COLO829 (cell line): Measurements from ENCODE around the gene PATL2.
"Not testable (repeated sequence)": the region's sequence is repeated elsewhere in the genome, so short reads cannot be mapped to it uniquely, and the experiment has no call there.

ENCODE experiments used
- DNase-seq: peaks from one replicate; pipeline ENCODE4 v3.0.0; 2012; ENCODE audit warnings: low spot score

Gene PATL2

DNA sequence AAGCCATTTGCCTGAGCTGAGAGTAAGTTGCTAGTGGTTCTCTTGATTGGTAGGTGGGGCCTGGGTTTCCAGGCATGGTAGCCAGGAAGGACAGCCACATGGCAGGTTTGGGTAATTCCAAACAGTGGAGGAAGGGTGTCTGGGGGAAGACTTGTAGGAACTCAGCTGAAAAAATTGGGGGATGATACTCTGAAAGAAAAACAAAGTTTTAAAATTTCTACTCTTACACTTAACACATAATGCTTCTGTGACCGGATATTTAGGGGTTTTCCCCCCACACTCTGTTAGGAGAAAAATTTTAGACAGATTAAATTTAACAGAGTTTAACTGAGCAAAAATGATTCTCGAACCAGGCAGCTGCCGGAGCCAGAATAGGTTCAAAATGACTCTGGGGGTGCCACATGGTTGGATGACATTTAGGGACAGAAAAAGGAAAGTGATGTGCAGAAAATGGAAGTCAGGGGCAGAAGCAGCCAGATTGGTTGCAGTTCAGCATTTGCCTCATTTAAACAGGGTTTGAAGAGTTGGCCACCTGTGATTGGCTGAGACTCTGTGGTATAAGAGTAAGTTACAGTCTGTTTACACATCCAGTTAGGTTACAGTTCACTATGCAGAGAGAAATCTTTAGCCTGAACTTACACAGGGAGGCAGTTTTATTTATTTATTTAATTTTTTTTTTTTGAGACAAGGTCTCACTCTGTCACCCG lies 8.3 kb upstream of the PATL2 start:
- DNase-seq: no peak

DNA sequence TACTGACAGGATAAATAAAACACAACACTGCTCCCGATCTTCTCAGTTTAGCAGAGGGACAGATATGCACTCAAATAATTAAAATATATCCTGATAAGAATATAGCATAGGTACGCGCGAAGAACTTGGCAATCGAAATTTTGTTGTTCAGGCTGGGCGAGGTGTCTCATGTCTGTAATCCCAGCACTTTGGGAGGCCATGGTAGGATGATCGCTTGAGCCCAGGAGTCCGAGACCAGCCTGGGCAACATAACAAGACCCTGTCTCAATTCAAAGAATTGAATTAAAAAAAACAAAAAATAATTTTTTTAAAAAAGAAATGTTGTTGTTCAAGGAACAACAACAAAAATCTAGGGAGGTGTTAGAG lies 7.8 kb upstream of the PATL2 start:
- DNase-seq: no peak

DNA sequence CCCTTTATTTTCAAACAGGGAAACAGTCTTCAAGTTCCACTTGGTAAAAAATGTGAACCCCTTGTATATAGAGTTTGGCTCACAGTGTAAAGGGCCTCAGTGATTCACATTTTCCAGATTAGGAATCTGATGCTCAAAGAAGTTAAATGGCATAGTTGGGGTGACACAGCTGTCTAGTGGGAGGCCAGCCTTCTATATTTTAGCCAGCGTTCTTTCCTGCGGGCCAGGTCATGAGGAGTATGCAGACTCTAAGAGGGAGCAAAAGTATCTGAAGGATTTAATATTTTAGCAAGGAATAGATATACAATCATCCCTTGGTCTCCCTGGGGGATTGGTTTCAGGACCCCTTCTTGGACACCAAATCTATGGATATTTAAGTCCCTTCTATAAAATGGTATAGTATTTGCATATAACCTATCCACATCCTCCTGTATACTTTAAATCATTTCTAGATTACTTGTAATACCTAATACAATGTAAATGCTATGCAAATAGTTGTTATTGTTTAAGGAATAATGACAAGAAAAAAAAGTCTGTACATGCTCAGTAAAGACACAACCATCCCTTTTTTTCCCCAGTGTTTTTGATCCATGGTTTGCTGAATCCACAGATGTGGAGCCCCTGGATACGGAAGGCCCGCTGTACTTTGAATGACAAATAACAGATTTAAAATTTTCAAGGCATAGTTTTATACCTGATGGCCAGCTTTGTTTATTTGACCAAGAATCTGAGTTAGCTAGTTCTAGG lies 7.2 kb upstream of the PATL2 start:
- DNase-seq: no peak

DNA sequence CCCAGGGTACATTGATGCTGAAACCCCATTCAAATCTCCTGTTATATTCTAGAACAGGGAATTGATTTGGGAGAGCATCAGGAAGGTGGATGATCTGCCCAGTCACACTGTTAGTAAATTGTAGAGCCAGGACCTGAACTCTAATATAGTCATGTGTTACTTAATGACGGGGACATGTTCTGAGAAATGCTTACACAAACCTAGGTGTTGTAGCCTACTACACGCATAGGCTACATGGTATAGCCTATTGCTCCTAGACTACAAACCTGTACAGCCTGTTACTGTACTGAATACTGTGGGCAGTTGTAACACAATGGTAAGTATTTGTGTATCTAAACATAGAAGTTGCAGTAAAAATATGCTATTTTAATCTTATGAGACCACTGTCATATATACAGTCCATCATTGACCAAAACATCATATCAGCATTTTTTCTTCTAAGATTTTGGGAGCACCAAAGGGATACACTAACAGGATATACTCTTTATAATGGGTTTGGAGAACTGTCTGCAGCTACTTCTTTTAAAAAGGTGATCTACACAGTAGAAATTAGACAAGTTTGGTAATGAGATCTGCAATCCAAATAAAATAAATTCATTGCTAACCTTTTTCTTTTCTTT lies 6.0 kb upstream of the PATL2 start:
- no peak for DNase-seq

DNA sequence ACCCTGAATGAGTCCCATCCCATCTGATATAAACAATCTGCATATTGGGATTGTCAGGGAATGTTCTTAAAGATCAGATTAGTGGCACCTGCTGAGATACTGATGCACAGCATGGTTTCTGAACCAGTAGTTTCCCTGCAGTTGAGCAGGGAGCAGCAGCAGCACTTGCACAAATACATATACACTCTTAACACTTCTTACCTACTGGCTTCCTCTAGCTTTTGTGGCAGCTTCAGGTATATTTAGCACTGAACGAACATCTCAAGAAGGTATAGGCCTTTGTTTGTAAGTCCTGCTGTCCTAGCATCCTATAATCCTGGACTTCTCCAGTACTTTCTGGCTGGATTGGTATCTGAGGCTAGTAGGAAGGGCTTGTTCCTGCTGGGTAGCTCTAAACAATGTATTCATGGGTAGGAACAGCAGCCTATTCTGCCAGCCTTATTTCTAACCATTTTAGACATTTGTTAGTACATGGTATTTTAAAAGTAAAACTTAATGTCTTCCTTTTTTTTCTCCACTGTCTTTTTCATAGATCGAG lies 4.7 kb upstream of the PATL2 start:
- DNase-seq: no peak

DNA sequence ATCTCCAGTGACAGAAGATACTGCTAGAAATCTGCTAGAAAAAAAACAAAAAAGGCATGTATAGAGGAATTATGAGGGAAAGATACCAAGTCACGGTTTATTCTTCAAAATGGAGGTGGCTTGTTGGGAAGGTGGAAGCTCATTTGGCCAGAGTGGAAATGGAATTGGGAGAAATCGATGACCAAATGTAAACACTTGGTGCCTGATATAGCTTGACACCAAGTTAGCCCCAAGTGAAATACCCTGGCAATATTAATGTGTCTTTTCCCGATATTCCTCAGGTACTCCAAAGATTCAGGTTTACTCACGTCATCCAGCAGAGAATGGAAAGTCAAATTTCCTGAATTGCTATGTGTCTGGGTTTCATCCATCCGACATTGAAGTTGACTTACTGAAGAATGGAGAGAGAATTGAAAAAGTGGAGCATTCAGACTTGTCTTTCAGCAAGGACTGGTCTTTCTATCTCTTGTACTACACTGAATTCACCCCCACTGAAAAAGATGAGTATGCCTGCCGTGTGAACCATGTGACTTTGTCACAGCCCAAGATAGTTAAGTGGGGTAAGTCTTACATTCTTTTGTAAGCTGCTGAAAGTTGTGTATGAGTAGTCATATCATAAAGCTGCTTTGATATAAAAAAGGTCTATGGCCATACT lies 4.1 kb upstream of the PATL2 start:
- DNase-seq: no peak

DNA sequence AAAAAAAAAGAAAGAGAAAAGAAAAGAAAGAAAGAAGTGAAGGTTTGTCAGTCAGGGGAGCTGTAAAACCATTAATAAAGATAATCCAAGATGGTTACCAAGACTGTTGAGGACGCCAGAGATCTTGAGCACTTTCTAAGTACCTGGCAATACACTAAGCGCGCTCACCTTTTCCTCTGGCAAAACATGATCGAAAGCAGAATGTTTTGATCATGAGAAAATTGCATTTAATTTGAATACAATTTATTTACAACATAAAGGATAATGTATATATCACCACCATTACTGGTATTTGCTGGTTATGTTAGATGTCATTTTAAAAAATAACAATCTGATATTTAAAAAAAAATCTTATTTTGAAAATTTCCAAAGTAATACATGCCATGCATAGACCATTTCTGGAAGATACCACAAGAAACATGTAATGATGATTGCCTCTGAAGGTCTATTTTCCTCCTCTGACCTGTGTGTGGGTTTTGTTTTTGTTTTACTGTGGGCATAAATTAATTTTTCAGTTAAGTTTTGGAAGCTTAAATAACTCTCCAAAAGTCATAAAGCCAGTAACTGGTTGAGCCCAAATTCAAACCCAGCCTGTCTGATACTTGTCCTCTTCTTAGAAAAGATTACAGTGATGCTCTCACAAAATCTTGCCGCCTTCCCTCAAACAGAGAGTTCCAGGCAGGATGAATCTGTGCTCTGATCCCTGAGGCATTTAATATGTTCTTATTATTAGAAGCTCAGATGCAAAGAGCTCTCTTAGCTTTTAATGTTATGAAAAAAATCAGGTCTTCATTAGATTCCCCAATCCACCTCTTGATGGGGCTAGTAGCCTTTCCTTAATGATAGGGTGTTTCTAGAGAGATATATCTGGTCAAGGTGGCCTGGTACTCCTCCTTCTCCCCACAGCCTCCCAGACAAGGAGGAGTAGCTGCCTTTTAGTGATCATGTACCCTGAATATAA lies 2.2 kb upstream of the PATL2 start:
- peak; percentile 28 for DNase-seq

DNA sequence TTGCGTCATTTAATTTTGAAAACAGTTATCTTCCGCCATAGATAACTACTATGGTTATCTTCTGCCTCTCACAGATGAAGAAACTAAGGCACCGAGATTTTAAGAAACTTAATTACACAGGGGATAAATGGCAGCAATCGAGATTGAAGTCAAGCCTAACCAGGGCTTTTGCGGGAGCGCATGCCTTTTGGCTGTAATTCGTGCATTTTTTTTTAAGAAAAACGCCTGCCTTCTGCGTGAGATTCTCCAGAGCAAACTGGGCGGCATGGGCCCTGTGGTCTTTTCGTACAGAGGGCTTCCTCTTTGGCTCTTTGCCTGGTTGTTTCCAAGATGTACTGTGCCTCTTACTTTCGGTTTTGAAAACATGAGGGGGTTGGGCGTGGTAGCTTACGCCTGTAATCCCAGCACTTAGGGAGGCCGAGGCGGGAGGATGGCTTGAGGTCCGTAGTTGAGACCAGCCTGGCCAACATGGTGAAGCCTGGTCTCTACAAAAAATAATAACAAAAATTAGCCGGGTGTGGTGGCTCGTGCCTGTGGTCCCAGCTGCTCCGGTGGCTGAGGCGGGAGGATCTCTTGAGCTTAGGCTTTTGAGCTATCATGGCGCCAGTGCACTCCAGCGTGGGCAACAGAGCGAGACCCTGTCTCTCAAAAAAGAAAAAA lies 1.4 kb upstream of the PATL2 start:
- no peak for DNase-seq

DNA sequence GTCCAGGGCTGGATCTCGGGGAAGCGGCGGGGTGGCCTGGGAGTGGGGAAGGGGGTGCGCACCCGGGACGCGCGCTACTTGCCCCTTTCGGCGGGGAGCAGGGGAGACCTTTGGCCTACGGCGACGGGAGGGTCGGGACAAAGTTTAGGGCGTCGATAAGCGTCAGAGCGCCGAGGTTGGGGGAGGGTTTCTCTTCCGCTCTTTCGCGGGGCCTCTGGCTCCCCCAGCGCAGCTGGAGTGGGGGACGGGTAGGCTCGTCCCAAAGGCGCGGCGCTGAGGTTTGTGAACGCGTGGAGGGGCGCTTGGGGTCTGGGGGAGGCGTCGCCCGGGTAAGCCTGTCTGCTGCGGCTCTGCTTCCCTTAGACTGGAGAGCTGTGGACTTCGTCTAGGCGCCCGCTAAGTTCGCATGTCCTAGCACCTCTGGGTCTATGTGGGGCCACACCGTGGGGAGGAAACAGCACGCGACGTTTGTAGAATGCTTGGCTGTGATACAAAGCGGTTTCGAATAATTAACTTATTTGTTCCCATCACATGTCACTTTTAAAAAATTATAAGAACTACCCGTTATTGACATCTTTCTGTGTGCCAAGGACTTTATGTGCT lies 721 bp upstream of the PATL2 start:
- DNase-seq: no peak

DNA sequence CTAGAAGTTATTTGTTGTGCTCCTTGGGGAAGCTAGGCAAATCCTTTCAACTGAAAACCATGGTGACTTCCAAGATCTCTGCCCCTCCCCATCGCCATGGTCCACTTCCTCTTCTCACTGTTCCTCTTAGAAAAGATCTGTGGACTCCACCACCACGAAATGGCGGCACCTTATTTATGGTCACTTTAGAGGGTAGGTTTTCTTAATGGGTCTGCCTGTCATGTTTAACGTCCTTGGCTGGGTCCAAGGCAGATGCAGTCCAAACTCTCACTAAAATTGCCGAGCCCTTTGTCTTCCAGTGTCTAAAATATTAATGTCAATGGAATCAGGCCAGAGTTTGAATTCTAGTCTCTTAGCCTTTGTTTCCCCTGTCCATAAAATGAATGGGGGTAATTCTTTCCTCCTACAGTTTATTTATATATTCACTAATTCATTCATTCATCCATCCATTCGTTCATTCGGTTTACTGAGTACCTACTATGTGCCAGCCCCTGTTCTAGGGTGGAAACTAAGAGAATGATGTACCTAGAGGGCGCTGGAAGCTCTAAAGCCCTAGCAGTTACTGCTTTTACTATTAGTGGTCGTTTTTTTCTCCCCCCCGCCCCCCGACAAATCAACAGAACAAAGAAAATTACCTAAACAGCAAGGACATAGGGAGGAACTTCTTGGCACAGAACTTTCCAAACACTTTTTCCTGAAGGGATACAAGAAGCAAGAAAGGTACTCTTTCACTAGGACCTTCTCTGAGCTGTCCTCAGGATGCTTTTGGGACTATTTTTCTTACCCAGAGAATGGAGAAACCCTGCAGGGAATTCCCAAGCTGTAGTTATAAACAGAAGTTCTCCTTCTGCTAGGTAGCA lies 657 bp downstream of the PATL2 start:
- DNase-seq: no peak

DNA sequence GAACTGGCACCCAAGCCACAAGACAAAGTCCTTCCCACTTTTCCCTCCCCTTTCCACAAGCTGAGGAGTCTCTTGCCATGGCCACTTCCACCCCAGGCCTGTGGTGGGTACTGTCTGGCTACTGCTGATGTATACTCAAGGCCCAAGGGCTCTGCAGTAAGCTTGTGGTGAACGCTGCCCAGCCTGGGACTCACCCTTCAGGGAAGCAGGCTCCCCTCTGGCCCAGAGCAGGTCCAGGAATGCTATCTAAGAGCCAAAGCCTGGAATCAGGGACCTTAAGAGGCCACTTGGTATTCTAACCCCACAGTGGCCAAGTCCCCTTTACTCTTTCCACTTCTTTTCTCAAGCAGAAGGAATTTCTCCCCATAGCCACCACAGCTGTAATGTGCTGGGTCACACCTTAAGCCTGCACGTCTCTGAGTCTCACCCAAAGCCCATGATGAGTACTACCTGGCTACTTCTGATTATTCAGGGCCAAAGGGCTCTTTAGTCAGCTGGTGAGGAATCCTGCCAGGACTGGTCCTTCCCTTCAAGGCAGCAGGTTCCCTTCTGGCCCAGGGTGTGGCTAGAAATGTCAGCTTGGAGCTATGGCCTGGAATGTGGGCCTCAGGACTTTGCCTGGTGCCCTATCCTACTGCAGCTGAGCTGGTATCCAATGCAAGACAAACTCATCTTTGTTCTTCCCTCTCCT lies 4.0 kb downstream of the PATL2 start:
- DNase-seq: no peak

DNA sequence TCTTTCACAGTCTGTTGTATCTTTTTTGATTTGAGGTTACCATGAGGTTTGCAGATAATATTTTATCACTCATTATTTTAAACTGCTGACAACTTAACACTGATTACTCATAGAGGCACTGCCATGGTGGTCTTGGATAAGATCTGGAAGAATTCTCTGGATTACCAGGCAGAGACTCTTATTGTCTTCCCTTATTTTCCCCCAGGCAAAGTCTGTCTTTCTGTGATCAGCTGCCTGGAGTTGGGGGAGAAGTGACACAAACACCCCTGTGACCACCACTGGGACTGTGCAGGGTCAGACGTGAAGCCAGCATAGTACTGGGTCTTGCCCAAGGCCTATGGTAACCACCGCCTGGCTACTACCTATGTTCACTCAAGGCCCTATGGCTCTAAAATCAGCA lies 4.7 kb downstream of the PATL2 start:
- DNase-seq: no peak

DNA sequence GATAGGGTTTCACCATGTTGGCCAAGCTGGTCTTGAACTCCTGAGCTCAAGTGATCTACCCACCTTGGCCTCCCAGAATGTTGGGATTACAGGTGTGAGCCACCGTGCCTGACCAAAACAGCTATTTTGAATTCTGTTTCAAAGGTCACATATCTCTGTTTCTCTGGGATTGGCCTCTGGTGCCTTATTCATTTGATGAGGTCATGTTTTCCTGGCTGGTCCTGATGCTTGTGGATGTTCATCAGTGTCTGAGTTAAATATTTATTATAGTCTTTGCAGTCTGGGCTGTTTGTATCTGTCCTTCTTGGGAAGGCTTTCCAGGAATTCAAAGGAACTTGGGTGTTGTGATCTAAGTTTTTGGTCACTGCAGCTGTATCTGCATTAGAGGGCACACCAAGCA lies 5.1 kb downstream of the PATL2 start:
- no peak for DNase-seq

DNA sequence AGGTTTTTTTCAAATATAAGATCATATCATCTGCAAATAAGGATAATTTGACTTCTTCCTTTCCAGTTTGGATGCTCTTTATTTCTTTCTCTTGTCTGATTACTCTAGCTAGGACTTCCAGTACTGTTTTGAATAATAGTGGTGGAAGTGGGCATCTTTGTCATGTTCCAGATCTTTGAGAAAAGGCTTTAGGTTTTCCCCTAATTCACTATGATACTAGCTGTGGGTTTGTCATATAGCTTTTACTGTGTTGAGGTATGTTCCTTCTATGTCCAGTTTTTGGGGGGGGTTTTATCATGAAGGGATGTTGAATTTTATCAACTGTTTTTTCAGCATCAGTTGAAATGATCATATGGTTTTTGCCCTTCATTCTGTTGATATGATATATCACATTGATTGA lies 10.4 kb downstream of the PATL2 start:
- not testable (repeated sequence) for DNase-seq

DNA sequence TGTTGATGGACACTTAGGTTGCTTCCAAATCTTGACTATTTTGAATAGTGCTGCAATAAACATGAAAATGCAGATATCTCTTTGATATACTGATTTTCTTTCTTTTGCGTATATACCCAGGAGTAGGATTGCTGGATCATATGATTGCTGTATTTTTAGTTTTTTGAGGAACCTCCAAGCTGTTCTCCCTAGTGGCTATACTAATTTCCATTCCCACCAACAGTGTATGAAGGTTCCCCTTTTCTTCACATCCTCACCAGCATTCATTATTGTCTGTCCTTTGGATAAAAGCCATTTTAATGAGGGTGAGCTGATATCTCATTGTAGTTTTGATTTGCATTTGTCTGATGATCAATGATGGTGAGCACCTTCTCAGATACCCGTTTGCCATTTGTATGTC lies 12.5 kb downstream of the PATL2 start:
- no peak for DNase-seq

DNA sequence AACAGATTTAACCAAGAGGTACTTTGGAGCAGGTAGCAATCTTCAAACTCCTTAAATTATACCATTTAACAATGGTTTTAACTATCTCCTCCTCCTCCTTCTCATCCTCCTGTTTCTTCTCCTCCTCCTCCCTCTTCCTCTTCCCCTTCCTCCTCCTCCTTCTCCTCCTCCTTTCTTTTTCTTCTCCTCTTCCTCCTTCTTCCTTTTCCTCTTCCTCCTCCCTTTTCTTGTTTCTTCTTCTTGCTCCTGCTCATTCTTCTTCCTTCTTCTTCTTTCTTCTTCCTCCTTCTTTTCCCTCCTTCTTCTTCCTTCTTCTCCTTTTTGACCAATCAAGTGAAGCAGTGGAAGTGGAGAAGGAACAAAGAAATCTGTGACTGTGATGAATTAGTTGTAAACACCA lies 14.1 kb downstream of the PATL2 start:
- no peak for DNase-seq

DNA sequence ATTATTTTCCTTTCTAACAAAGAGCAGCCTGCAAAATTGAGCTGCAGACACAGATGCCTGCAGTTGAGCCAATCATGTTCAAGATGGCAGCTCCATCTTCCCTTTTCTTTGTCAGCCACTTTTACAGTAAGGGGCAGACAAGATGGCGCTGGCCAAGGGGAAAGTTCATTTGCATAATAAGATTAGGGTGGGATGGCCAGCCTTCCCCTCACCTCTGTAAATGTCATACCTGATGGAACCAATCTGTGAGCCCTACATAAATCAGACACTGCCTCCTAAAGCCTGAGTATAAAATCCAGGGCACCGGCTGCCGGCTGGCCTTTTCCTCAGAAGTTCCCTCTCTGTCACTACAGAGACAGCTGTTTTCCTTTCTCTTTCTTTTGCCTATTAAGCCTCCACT lies 15.8 kb downstream of the PATL2 start:
- DNase-seq: no peak

DNA sequence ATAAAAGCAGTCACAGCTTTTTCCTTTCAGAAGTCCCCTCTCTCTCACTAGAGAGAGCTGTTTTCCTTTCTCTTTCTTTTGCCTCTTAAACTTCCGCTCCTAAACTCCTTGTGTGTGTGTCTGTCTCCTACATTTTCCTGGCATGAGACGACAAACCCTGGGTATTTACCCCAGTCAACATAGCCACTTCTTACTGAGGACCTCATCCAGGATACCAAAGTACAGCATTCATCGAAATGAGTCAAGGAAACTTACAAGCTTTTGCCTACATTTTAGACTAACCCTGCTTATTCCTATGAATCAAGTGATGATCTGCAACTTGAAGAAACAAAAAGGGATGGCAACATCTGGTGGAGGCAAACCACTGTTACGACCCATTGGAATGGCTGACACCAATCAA lies 16.7 kb downstream of the PATL2 start:
- DNase-seq: no peak

DNA sequence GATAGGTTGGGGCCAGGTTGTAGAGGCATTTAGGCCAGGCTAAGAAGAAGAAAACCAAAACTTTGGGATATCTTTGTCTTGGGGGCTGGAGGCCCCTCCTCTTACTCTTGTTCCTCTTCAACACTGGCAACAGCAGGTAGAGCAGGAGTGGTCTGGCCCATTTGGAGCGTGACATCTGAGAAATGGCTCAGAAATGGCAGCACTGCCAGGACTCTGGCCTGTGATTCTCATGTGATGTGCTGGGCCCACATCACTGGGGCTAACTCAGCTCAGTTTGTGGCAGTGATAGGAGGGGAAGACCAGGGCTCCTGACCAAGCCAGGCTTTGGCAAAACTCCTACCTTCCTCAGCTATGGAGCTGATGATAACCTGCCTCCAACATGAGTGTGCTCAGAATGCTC lies 18.5 kb downstream of the PATL2 start:
- no peak for DNase-seq
